Cardiac fibroblast (primary cell): Measurements from ENCODE around the gene VPS50.

Source experiments
- DNase-seq, 2 donors: peaks; one replicate each; pipeline versions ENCODE4 v3.0.0 to v3.0.0-alpha.2; 2010; ENCODE audit warnings: low read depth in 2 of 2
- H3K4me3 ChIP-seq, 2 donors: replicated peaks in 1 of 2; 1 replicate in 1 of 2; 2 replicates in 1 of 2; pipeline ENCODE4 v1.5.1; 2011; ENCODE audit warnings: low read depth in 2 of 2, low read length in 2 of 2, mild to moderate bottlenecking in 2 of 2, moderate library complexity in 1 of 2
- TF ChIP-seq, protein P1 (sequence below): IDR thresholded peaks from one replicate; pipeline ENCODE4 v1.5.1; 2011; ENCODE audit warnings: low read depth, mild to moderate bottlenecking, low read length, inconsistent platforms

The VPS50 gene, protein sequence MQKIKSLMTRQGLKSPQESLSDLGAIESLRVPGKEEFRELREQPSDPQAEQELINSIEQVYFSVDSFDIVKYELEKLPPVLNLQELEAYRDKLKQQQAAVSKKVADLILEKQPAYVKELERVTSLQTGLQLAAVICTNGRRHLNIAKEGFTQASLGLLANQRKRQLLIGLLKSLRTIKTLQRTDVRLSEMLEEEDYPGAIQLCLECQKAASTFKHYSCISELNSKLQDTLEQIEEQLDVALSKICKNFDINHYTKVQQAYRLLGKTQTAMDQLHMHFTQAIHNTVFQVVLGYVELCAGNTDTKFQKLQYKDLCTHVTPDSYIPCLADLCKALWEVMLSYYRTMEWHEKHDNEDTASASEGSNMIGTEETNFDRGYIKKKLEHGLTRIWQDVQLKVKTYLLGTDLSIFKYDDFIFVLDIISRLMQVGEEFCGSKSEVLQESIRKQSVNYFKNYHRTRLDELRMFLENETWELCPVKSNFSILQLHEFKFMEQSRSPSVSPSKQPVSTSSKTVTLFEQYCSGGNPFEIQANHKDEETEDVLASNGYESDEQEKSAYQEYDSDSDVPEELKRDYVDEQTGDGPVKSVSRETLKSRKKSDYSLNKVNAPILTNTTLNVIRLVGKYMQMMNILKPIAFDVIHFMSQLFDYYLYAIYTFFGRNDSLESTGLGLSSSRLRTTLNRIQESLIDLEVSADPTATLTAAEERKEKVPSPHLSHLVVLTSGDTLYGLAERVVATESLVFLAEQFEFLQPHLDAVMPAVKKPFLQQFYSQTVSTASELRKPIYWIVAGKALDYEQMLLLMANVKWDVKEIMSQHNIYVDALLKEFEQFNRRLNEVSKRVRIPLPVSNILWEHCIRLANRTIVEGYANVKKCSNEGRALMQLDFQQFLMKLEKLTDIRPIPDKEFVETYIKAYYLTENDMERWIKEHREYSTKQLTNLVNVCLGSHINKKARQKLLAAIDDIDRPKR

DNA sequence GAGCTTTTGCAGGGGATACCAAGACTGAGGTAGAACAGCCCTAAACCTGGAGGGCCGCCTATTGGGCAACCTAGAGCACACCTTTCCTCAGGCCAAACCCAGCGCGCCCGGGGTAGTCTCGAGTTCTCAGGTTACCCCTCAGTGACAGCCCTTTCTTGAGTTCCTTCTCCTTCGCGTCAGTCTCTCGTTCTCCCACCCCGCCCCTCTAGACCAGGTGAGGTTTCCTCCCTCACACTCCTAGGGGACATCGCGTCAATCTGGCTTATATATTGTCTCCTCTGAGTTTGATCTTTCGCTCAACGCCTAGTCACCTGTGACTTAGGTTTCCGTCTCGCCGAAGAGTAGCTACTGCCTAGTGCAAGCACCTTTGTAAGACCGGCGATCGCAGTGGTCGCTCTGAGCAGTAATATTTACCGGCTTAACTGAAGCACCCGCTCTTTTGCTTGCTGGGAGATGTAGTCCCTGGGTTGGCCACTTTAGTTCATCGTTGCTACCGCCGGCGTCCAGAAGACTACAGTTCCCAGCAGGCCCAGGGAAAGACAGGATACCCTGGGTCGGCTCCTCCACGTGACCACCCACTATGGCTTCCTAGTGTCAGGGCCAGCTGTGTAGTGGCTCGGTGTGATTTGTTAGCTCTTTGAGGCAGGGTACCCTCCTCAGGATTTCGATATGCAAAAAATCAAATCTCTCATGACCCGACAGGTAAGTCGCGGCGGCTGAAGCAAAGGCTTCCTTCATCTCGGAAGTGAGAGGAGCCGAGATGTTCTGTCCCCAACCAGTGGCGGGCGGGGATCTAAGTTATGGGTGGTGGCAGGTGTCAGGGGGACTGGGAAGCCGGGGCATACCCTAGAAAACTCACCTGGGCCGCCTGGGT lies at the start of gene VPS50:
TSS of gene VPS50 (plus strand) at position 568 of the 874 bp plus-strand sequence. CDS start at position 670, 102 bp downstream.
- DNase-seq = peak; percentile 97
- TF ChIP-seq, protein P1, sequence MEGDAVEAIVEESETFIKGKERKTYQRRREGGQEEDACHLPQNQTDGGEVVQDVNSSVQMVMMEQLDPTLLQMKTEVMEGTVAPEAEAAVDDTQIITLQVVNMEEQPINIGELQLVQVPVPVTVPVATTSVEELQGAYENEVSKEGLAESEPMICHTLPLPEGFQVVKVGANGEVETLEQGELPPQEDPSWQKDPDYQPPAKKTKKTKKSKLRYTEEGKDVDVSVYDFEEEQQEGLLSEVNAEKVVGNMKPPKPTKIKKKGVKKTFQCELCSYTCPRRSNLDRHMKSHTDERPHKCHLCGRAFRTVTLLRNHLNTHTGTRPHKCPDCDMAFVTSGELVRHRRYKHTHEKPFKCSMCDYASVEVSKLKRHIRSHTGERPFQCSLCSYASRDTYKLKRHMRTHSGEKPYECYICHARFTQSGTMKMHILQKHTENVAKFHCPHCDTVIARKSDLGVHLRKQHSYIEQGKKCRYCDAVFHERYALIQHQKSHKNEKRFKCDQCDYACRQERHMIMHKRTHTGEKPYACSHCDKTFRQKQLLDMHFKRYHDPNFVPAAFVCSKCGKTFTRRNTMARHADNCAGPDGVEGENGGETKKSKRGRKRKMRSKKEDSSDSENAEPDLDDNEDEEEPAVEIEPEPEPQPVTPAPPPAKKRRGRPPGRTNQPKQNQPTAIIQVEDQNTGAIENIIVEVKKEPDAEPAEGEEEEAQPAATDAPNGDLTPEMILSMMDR = no peak
- H3K4me3 ChIP-seq = peak within 1 kb of the TSS; percentile 77 to 91

DNA sequence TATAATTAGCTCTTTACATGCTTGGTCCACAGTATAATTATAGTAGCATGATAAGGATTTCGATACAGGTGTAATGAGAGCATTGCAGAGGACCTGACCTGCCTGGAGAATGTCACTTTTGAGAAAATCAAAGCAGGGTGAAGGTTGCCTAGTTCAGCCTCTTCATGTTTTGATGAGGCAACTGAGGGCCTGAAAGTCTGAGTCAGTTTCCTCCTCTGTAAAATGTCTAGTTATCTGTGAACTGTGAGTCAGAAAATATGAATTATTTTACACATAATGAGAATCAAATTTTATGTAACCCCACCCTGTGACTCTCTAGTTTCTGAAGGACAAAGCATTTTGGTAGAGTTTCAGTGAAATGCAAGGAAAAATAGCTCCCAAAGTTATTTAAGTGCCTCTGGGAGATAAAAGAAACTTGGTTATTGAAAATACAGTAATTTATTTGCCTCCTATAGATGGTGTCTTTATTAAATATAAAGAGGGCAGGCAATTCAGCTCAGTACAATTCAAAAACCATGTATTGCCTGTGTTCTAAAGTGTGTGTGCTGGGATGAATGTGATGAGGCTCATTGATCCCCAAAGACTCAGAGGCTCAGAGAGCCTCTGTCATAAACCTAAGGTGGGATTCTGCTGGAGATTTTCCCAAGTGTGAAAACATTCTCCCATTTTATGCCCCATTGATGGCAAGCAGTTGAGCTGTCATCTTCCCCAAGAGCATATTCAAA lies 46.7 kb upstream of the VPS50 start:
- no peak overlapping the region for H3K4me3 ChIP-seq
- DNase-seq = peak; percentile 26 to 58
- TF ChIP-seq, protein P1 = no peak

DNA sequence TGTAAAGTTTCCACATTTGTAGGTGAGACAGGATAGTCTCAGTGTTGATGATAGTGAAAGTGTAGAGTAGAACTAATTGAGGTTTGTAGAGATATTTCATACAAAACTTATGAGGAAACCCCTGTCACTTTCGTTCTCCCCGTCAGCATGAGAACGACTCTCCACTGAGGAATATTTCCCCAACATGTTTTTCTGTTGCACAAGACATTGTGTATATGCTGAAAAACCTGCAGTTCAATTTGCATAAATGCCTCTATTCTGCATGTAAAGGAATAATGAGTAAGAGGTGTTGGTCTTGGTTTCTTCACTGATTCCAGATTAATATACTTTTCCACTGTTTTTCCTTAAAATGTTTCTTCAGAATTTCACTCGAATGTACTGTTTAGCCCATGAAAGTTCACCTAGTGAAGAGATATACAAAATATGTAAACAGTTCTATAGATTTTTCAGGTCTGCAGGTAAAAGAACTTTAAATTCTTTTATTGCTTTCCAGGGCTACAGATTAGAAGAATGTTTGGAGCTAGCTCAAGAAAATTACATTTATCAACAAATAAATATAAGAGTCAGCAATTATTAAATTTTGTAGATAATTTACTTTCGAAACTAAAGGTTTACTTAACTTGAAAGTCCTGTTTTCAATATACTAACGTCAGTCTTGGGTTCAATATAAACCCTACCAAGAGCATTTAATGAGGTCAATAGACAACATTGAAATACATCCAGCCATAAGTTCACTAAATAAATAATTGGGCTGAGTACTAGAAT lies 43.1 kb upstream of the VPS50 start:
- TF ChIP-seq, protein P1 = no peak
- H3K4me3 ChIP-seq = no peak overlapping the region
- DNase-seq = no peak

- peak in 1 of 2 donors; percentile 55 for DNase-seq
- TF ChIP-seq, protein P1 = no peak
- H3K4me3 ChIP-seq = no peak overlapping the region
Observed at GRCh38 chr7:93194386-93194785, 37.8 kb upstream of the VPS50 start.

DNA sequence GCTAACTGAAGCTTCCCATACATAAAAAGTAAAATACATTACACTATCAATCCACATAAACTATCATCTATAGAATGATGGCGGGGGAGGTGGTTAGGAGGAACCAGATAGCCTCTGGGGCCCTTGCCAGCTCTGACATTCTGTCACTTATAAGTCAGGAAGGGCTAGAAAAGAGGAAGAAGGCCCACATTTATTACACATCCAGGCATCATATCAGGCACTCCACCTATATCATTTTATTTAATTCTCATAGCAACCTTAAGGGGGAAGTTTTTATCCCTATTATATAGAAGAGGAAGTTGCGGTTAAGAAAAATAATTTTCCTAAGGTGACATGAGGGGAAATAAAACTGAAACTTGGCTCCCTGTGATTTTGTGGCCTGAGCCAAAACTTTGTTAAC lies 35.8 kb upstream of the VPS50 start:
- TF ChIP-seq, protein P1 = no peak
- no peak overlapping the region for H3K4me3 ChIP-seq
- DNase-seq = no peak
